ENCODE measurements around the gene POU3F1.

Gene POU3F1

DNA sequence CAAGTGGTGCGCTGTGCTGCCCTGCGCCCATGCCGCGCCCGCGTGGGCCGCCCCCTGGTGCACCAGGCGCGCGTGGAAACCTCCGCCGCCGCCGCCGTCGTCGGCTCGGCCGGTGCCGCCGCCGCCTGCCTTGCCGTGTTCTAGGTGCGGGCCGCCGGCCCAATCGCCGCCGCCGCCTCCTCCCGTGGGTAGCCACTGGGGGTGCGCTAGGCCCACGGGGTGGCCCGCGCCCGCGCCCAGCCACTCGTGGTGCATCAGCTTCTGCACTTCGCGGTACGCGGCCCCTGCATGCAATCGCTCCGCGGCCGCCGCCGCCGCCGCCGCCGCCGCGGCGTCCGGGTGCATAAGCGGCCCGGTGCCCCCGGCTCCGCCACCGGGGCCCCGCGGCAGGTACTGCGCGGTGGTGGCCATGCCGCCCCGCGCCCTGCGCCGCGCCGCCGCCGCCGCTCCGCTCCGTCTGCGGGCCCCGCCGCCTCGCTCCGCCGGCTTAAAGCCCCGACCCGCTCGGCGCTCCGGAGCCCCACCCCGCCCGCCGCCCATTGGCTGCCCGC, at the start of gene POU3F1:
Gene POU3F1, minus strand, starts transcription at position 461 of the 551 bp plus-strand sequence. Its CDS starts 50 bp downstream, at position 411.
- Histone ChIP-seq H3K9me3 (ENCODE audit: severe bottlenecking) (no peaks in the 10 kb centered on the region), H3K4me3 (ENCODE audit: low read depth, low read length) (peak within 1 kb of the TSS; percentile 47), H3K36me3 (no peaks in the 10 kb centered on the region), H3K27ac (no peak within 1 kb of the TSS), H3K27me3 (ENCODE audit: insufficient read depth, low read depth, severe bottlenecking) (peaks cover 34% of the 10 kb centered on the region)
- no peak for DNase-seq
- TF ChIP-seq, protein P1, sequence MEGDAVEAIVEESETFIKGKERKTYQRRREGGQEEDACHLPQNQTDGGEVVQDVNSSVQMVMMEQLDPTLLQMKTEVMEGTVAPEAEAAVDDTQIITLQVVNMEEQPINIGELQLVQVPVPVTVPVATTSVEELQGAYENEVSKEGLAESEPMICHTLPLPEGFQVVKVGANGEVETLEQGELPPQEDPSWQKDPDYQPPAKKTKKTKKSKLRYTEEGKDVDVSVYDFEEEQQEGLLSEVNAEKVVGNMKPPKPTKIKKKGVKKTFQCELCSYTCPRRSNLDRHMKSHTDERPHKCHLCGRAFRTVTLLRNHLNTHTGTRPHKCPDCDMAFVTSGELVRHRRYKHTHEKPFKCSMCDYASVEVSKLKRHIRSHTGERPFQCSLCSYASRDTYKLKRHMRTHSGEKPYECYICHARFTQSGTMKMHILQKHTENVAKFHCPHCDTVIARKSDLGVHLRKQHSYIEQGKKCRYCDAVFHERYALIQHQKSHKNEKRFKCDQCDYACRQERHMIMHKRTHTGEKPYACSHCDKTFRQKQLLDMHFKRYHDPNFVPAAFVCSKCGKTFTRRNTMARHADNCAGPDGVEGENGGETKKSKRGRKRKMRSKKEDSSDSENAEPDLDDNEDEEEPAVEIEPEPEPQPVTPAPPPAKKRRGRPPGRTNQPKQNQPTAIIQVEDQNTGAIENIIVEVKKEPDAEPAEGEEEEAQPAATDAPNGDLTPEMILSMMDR (IDR thresholded peaks at IDR 0.05; ENCODE audit: low read depth, low read length): no peak

DNA sequence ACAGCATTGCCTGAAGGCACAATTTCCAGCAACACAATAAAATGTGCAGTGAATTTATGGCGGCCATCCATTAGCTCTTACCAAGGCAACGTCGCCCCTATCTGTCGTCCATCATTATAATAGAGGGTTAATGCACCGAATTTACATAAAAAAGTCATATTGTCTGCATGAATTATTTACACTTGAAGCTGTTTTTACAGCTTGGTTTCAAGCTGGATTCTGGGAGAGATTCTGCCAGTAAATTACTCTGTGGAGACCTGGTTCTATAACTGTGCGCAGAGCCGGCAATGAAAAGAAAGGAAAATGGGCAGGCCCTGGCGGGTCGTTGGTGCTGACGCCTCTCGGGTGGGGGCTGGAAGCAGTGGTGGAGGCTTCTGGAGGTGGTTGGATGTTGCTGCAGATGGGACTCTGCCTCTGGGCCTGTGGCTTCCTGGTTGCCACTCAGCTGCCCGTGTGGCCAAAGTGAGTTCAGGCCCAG, 48.9 kb upstream of the POU3F1 start:
- TF ChIP-seq, protein P1 (IDR thresholded peaks at IDR 0.05; ENCODE audit: low read depth, low read length): no peak
- Histone ChIP-seq H3K4me3 (ENCODE audit: low read depth, low read length) (no peak overlapping the region), H3K36me3 (no peaks in the 10 kb centered on the region), H3K27ac (no peak overlapping the region), H3K9me3 (ENCODE audit: severe bottlenecking) (no peaks in the 10 kb centered on the region), H3K27me3 (ENCODE audit: insufficient read depth, low read depth, severe bottlenecking) (no peaks in the 10 kb centered on the region)
- DNase-seq: no peak

DNA sequence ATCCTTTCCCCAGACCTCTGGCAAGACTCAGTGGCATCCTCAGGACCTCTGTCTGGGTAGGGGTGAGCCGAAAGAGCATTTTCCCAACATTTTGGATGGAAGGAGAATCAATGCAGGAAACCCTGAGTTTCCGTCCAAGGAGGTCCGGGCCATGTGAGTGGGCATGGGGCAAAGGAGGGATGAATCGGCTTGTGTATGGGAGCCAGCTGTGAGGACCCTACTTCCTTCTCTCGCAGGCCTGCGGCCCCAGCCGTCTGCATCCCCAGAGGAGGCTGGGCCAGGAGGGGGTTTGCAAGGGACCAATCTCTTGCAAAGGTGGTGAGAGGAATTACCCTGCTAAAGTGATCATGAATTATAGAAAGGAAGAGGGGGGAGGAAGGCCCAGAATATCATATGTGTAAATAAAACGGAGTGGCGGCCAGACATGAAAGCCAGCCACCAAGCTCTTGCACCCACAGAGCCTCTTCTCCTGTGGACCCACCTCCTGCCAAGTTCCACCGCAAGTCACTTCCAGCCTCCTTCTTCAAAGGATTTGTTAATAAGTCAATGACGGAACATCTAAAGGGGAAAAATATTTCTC, 48.2 kb upstream of the POU3F1 start:
- no peak overlapping the region for H3K27ac ChIP-seq
- no peaks in the 10 kb centered on the region for H3K27me3 ChIP-seq (ENCODE audit: insufficient read depth, low read depth, severe bottlenecking)
- H3K4me3 ChIP-seq (ENCODE audit: low read depth, low read length): no peak overlapping the region
- H3K36me3 ChIP-seq: no peaks in the 10 kb centered on the region
- TF ChIP-seq, protein P1 (IDR thresholded peaks at IDR 0.05; ENCODE audit: low read depth, low read length): no peak
- H3K9me3 ChIP-seq (ENCODE audit: severe bottlenecking): no peaks in the 10 kb centered on the region
- no peak for DNase-seq

DNA sequence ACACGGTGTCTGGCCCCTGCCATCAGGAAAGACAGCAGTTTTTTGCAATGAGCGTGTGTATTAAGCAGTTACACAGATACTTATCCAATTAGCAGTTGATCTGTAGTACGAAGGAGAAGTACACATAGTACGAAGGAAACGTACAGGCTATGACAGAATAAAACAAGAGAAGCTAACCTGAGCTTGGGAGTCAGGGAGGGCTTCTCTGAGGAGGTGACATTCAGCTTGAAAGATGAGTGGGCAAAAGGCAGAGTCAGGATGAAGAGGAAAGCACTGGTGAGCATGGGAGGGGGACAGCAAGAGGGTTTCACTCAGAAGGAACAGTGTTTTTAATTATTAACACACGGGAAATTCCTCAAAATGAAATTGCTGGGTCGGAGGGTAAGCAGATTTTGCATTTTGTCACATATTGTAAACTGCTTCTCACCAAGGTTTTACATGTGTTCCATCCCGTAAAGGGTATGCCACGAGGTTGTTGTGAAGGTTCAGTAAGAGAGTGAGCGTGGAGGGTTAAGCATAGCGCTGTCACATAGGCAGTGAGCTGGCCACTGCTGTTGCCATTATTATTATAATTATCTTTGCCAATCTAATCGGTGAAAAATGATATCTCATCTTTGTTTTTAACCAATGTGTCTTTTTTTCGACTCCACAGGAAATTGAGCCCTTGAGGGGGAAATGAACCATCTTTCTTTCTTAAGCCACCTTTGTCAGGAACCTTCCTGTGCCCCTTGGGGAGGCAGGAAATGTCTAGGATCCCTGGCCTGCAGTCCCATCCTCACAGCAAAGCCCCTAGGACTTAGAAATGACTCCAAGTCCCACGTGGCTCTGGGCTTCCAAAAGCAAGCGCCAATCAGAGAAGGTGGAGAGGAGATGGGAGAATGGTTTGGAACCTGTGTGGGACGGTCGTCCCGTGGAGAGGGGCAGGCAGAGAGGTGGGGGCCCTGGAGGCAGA, 47.3 kb upstream of the POU3F1 start:
- TF ChIP-seq, protein P1 (IDR thresholded peaks at IDR 0.05; ENCODE audit: low read depth, low read length): no peak

DNA sequence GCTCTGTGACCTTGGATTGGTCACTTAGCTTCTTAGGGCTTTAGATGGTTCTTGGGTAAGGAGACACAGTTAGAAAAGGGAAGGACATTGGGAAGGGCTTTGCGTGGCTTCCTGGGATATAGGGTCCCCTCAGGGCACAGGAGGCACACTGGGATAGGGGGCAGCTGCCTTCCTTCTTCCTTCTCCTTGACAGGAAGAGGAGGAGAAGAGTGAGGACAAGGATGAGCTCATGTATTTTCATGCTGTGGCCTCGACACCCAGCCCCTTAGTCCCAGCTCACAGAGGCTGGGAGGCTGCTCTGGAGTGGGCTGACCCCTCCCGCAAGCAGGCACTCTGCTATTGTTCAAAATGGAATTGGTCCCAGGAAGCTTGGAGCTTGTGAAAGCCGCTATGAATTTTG, 45.7 kb upstream of the POU3F1 start:
- no peaks in the 10 kb centered on the region for H3K36me3 ChIP-seq
- H3K4me3 ChIP-seq (ENCODE audit: low read depth, low read length): no peak overlapping the region
- no peak for DNase-seq
- H3K9me3 ChIP-seq (ENCODE audit: severe bottlenecking): no peaks in the 10 kb centered on the region
- TF ChIP-seq, protein P1 (IDR thresholded peaks at IDR 0.05; ENCODE audit: low read depth, low read length): no peak
- H3K27me3 ChIP-seq (ENCODE audit: insufficient read depth, low read depth, severe bottlenecking): no peaks in the 10 kb centered on the region
- no peak overlapping the region for H3K27ac ChIP-seq

More for the DNA sequence above, 47.3 kb upstream of the POU3F1 start:
- Histone ChIP-seq H3K27me3 (ENCODE audit: insufficient read depth, low read depth, severe bottlenecking) (no peaks in the 10 kb centered on the region), H3K4me3 (ENCODE audit: low read depth, low read length) (no peak overlapping the region), H3K36me3 (no peaks in the 10 kb centered on the region), H3K9me3 (ENCODE audit: severe bottlenecking) (no peaks in the 10 kb centered on the region), H3K27ac (no peak overlapping the region)
- no peak for DNase-seq

Measured in WERI-Rb-1 (cell line).